ENCODE measurements around the gene PLCL1.

- no peak for TF ChIP-seq CTCF (IDR thresholded peaks at IDR 0.05)
- TF ChIP-seq POLR2A (IDR thresholded peaks at IDR 0.05), result no peak
Measured at GRCh38 chr2:198056836-198057235, 252.4 kb downstream of the PLCL1 start.
